Measurements from ENCODE around the gene ZNF816. TPM values are rescaled to one million over a fixed set of nuclear protein-coding genes. Genes with fewer than 3 reads are reported as not detected.

The ZNF816 gene
- total RNA-seq, 4 donors from 2014 or later, result 4.7 to 10.8 (median 6.7) TPM

GRCh38 chr19:52959613-52960295 is 2.9 kb downstream of the ZNF816 start:
- TF ChIP-seq, protein P1, sequence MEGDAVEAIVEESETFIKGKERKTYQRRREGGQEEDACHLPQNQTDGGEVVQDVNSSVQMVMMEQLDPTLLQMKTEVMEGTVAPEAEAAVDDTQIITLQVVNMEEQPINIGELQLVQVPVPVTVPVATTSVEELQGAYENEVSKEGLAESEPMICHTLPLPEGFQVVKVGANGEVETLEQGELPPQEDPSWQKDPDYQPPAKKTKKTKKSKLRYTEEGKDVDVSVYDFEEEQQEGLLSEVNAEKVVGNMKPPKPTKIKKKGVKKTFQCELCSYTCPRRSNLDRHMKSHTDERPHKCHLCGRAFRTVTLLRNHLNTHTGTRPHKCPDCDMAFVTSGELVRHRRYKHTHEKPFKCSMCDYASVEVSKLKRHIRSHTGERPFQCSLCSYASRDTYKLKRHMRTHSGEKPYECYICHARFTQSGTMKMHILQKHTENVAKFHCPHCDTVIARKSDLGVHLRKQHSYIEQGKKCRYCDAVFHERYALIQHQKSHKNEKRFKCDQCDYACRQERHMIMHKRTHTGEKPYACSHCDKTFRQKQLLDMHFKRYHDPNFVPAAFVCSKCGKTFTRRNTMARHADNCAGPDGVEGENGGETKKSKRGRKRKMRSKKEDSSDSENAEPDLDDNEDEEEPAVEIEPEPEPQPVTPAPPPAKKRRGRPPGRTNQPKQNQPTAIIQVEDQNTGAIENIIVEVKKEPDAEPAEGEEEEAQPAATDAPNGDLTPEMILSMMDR (IDR thresholded peaks at IDR 0.05; ENCODE audit: low read depth), result no peak

- TF ChIP-seq, protein P1 (IDR thresholded peaks at IDR 0.05; ENCODE audit: low read depth), result no peak
These were observed 5.1 kb downstream of the ZNF816 start for GRCh38 chr19:52957591-52957990.

GRCh38 chr19:52956917-52957316 is 5.8 kb downstream of the ZNF816 start:
- TF ChIP-seq, protein P1 (IDR thresholded peaks at IDR 0.05; ENCODE audit: low read depth), result no peak

- TF ChIP-seq, protein P1 (IDR thresholded peaks at IDR 0.05; ENCODE audit: low read depth), result no peak
These were observed 13.3 kb downstream of the ZNF816 start for GRCh38 chr19:52949422-52949821.

DNA sequence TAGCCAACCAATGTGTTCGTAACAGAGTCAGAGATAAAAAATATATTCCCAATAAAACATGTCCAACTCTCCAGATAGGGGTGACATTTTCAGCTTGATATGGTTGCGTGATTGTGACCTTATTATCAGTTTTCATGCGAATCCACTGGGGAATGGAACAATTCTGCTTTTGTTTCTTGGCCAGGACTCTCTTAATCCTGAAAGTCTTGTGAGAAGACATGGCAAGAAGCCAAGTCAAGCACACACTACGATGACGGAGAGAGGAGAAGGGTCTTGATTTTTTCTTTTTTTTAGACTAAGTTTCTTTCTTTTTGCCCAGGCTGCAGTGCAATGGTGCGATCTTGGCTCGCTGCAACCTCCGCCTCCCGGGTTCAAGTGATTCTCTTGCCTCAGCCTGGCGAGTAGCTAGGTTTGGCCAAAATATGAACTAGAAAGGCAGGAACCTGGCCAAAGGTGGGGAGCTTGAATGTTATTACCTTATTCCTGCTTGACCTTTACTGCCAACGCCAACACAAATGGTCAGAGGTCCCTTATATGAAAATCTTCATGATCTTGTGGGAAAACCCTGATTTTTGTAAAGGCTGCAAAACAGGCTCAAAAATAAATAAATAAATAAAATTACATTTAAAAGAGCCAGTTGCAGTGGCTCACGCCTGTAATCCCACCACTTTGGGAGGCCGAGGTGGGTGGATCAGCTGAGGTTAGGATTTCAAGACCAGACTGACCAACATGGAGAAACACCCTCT is 14.5 kb downstream of the ZNF816 start:
- TF ChIP-seq, protein P1 (IDR thresholded peaks at IDR 0.05; ENCODE audit: low read depth), result no peak

DNA sequence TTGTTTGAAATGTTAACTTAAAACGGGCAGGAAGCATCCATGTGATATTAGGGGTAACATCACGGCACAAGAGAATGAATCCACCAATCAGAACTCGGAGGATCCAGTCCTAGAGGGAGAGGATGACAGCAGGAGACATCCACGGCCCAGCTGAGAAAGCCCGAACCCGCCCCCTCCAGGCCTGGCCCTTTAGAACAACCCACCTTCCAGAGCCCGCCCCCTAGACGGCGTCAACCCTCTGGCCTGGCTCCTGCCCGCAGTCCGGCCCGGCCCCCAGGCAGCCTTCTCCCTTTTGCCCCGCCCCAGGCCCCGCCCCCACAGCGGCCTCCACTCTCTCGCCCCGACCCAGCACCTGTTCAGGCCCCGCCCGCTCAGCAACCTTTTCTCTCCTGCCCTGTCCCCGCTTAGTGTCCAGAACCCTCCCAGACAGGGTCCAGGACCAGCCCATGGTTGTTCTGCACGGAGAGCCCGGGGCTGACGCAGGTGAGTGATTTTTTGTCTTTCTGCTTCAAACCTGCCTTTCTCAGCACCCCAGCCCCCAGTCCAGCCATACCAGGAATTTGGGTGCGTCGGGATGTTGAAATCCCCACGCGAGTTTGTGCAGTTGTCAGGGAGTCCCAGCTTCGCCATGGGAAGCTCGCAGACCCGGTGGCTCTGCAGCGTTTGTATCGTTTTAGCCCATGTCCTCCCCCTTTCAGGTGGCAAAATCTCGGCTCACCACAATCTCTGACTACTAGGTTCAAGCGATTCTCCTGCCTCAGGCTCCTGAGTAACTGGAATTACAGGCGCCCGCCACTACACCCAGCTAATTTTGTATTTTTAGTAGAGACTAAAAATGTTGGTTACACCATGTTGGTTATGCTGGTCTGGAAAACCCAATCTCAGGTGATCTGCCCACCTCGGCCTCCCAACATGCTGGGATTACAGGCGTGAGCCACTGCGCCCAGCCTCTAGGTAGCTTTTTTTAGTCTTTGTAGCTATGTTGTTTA is 16.1 kb downstream of the ZNF816 start:
- TF ChIP-seq, protein P1 (IDR thresholded peaks at IDR 0.05; ENCODE audit: low read depth), result no peak

Measured in subcutaneous adipose tissue (tissue), 4 donors.